H1 (cell line): ENCODE measurements around the gene GPR21. TPM values are rescaled to one million over a fixed set of nuclear protein-coding genes. Genes with fewer than 3 reads are reported as not detected.

Experiments used
- CTCF ChIA-PET: fragments of 300-600 bp; sonication (Branson Sonifier 250); formaldehyde crosslinking; loops from one replicate; lab custom pipeline; 2021; ENCODE audit not compliant: partially characterized antibody; lab: Charles Lee
- POLR2A ChIA-PET: fragments of 300-600 bp; sonication (Branson Sonifier 250); formaldehyde crosslinking; loops from one replicate; lab custom pipeline; 2021; ENCODE audit warnings: inconsistent platforms; ENCODE audit not compliant: partially characterized antibody; lab: Charles Lee
- DNase-seq, 2 experiments: peaks; one replicate each; pipeline versions ENCODE4 v3.0.0 to v3.0.0-alpha.2; 2010 to 2022; ENCODE audit warnings: low spot score in 2 of 2, low read depth in 1 of 2, mixed read lengths in 1 of 2
- FAIRE-seq: peaks from 2 replicates; lab custom pipeline; 2011; peaks lifted over from hg19 to GRCh38; lab: Jason Lieb, UNC
- H2AFZ ChIP-seq: 2 replicates; pipeline ENCODE4 v1.8.1; 2012; ENCODE audit warnings: low read length, inconsistent platforms
- H2AK5ac ChIP-seq: 2 replicates; pipeline ENCODE4 v1.6.1; 2013; ENCODE audit warnings: low read depth, low read length
- H2BK120ac ChIP-seq: replicated peaks from 2 replicates; pipeline ENCODE3; 2013; ENCODE audit warnings: low read depth, low read length, inconsistent platforms
- H2BK12ac ChIP-seq: 2 replicates; pipeline ENCODE4 v1.6.1; 2013; ENCODE audit warnings: low read depth, low read length
- H2BK15ac ChIP-seq: 2 replicates; pipeline ENCODE4 v1.6.1; 2013; ENCODE audit warnings: low read length
- H2BK20ac ChIP-seq: 2 replicates; pipeline ENCODE4 v1.6.1; 2013; ENCODE audit warnings: low read length
- H2BK5ac ChIP-seq: 2 replicates; pipeline ENCODE4 v1.6.1; 2013; ENCODE audit warnings: low read depth, low read length
- H3K14ac ChIP-seq: 2 replicates; pipeline ENCODE4 v1.6.1; 2013; ENCODE audit warnings: inconsistent platforms; ENCODE audit not compliant: insufficient read length
- H3K18ac ChIP-seq: 2 replicates; pipeline ENCODE4 v1.6.1; 2013; ENCODE audit warnings: low read length; ENCODE audit errors: extremely low read depth
- H3K23ac ChIP-seq: 2 replicates; pipeline ENCODE4 v1.6.1; 2013; ENCODE audit warnings: inconsistent platforms; ENCODE audit not compliant: insufficient read length
- H3K23me2 ChIP-seq: 2 replicates; pipeline ENCODE4 v1.6.1; 2013; ENCODE audit warnings: low read depth, low read length
- H3K27ac ChIP-seq: 2 replicates; pipeline ENCODE4 v1.6.1; 2011; ENCODE audit warnings: low read depth, low read length, inconsistent platforms
- H3K27me3 ChIP-seq, 4 experiments: replicated peaks in 1 of 4; 1 replicate in 1 of 4; 2 replicates in 3 of 4; pipeline versions ENCODE4 v1.6.1 to v1.8.1; 2011 to 2013; ENCODE audit warnings: low read length in 3 of 4, mild to moderate bottlenecking in 3 of 4, inconsistent platforms in 2 of 4, mixed read lengths in 2 of 4, moderate library complexity in 1 of 4; ENCODE audit not compliant: control insufficient read depth in 3 of 4, insufficient read depth in 3 of 4; ENCODE audit errors: extremely low read depth in 1 of 4
- H3K36me3 ChIP-seq, 4 experiments: 2 replicates each; pipeline versions ENCODE4 v1.6.1 to v1.8.1; 2011 to 2013; ENCODE audit warnings: mild to moderate bottlenecking in 4 of 4, low read length in 3 of 4, moderate library complexity in 2 of 4, control low read depth in 1 of 4, inconsistent platforms in 1 of 4; ENCODE audit not compliant: insufficient read depth in 4 of 4, control insufficient read depth in 2 of 4
- H3K4ac ChIP-seq: replicated peaks from 2 replicates; pipeline ENCODE3; 2013; ENCODE audit warnings: low read length, low read depth, mixed read lengths, inconsistent platforms; ENCODE audit not compliant: insufficient read length
- H3K4me1 ChIP-seq, 4 experiments: replicated peaks in 1 of 4; 1 replicate in 1 of 4; 2 replicates in 3 of 4; pipeline versions ENCODE4 v1.6.1 to v1.8.1; 2011 to 2013; ENCODE audit warnings: low read length in 3 of 4, inconsistent platforms in 2 of 4, mixed read lengths in 1 of 4; ENCODE audit not compliant: insufficient read depth in 4 of 4, control insufficient read depth in 3 of 4
- H3K4me2 ChIP-seq, 2 experiments: 2 replicates each; pipeline versions ENCODE4 v1.6.1 to v1.8.1; 2011 to 2013; ENCODE audit warnings: low read depth in 2 of 2, low read length in 2 of 2, control low read depth in 1 of 2, inconsistent platforms in 1 of 2, mild to moderate bottlenecking in 1 of 2; ENCODE audit not compliant: insufficient read depth in 1 of 2
- H3K4me3 ChIP-seq, 4 experiments: fragments of 200-600, 300-600 bp in 1 of 4; sonication (generic), shearing (Covaris generic), sonication (Bioruptor Twin) in 1 of 4; 2 replicates each; pipeline versions ENCODE4 v1.5.1 to v1.8.1; 2011 to 2016; ENCODE audit warnings: low read length in 4 of 4, low read depth in 3 of 4, control low read depth in 2 of 4, inconsistent platforms in 2 of 4, mild to moderate bottlenecking in 2 of 4, mixed read lengths in 1 of 4, moderate library complexity in 1 of 4; ENCODE audit not compliant: insufficient read depth in 2 of 4; ENCODE audit errors: extremely low read depth in 1 of 4
- H3K56ac ChIP-seq: replicated peaks from 2 replicates; pipeline ENCODE3; 2013; ENCODE audit warnings: low read depth, mild to moderate bottlenecking, mixed read lengths, low read length, inconsistent platforms; ENCODE audit not compliant: insufficient read length
- H3K79me1 ChIP-seq: 2 replicates; pipeline ENCODE4 v1.6.1; 2013; ENCODE audit warnings: low read depth, low read length, control low read depth
- H3K79me2 ChIP-seq, 2 experiments: 2 replicates each; pipeline versions ENCODE4 v1.6.1 to v1.8.1; 2012 to 2013; ENCODE audit warnings: low read length in 2 of 2, mild to moderate bottlenecking in 2 of 2, inconsistent platforms in 1 of 2; ENCODE audit not compliant: insufficient read depth in 2 of 2, control insufficient read depth in 1 of 2
- H3K9ac ChIP-seq, 4 experiments: replicated peaks in 1 of 4; 1 replicate in 1 of 4; 2 replicates in 3 of 4; pipeline versions ENCODE4 v1.6.1 to v1.8.1; 2011 to 2013; ENCODE audit warnings: low read depth in 3 of 4, low read length in 3 of 4, control low read depth in 2 of 4, mild to moderate bottlenecking in 2 of 4, moderate library complexity in 2 of 4, inconsistent platforms in 1 of 4; ENCODE audit errors: extremely low read depth in 1 of 4
- H3K9me3 ChIP-seq, 2 experiments: 2 replicates each; pipeline versions ENCODE4 v1.6.1 to v1.8.1; 2012 to 2013; ENCODE audit warnings: mild to moderate bottlenecking in 2 of 2, moderate library complexity in 2 of 2, control low read depth in 1 of 2, inconsistent platforms in 1 of 2, low read depth in 1 of 2, low read length in 1 of 2, mixed read lengths in 1 of 2; ENCODE audit not compliant: insufficient read depth in 2 of 2
- H4K20me1 ChIP-seq, 2 experiments: replicated peaks in 1 of 2; 2 replicates each; pipeline versions ENCODE3 to v1.8.1; 2011 to 2013; ENCODE audit warnings: inconsistent platforms in 2 of 2, low read length in 2 of 2, mild to moderate bottlenecking in 1 of 2; ENCODE audit not compliant: insufficient read depth in 2 of 2, control insufficient read depth in 1 of 2
- H4K5ac ChIP-seq: 2 replicates; pipeline ENCODE4 v1.6.1; 2013; ENCODE audit warnings: low read length, low read depth, mixed read lengths, inconsistent platforms; ENCODE audit not compliant: insufficient read length
- H4K8ac ChIP-seq: 2 replicates; pipeline ENCODE4 v1.8.0; 2013; ENCODE audit warnings: mild to moderate bottlenecking, moderate library complexity, low read length, inconsistent platforms; ENCODE audit not compliant: insufficient read depth; ENCODE audit errors: extremely low read depth
- H4K91ac ChIP-seq: replicated peaks from 2 replicates; pipeline ENCODE3; 2013; ENCODE audit warnings: low read length, mixed read lengths, inconsistent platforms; ENCODE audit not compliant: insufficient read length
- BRCA1 ChIP-seq: IDR thresholded peaks from 2 replicates; pipeline ENCODE4 v1.6.1; 2012; ENCODE audit warnings: low read depth, low read length, improper control_type of control experiment
- MAX ChIP-seq: IDR thresholded peaks from 2 replicates; pipeline ENCODE4 v1.6.1; 2012; ENCODE audit warnings: inconsistent platforms
- WGBS, 2 experiments: shearing (Covaris generic) in 1 of 2; methylation state at CpG; one replicate each; pipeline versions ENCODE4 v1.1.6 to v1.1.7; 2013 to 2015; ENCODE audit warnings: low lambda C conversion rate in 2 of 2, mixed read lengths in 2 of 2, inconsistent platforms in 1 of 2, low coverage in 1 of 2, missing lambda C conversion rate in 1 of 2; ENCODE audit not compliant: insufficient replicate concordance in 2 of 2, insufficient coverage in 1 of 2, insufficient read length in 1 of 2; ENCODE audit errors: extremely low coverage in 1 of 2, missing lambda C conversion rate in 1 of 2; 5-methylcytosine and 5-hydroxymethylcytosine counted together
- polyA plus RNA-seq, 7 experiments: library from polyadenylated mRNA; depleted of rRNA in 3 of 7; stranded (reverse) in 5 of 7; unstranded in 2 of 7; fragments of >200 nt in 5 of 7; fragments of 200-250 nt in 2 of 7; gene quantifications; 1 replicate in 5 of 7; 2 replicates in 1 of 7; 4 replicates in 1 of 7; pipeline versions ENCODE4 v1.2.1 to v1.2.3, GENCODE V29; 2011 to 2013; ENCODE audit warnings: missing spikeins in 2 of 7, mixed read lengths in 2 of 7
- total RNA-seq: library from RNA; stranded (reverse); fragmentation: NEBNext Ultra II Directional; extraction: Animal tissue kit (Norgen Biotek cat#: 25700); gene quantifications from 2 replicates; pipeline ENCODE4 v1.2.1, GENCODE V29; 2021

The GPR21 gene
- total and polyA plus RNA-seq, 2 of the 8 experiments (the other 6 are each of a cell fraction or from before 2014, with no cell fraction given), result 0.58 to 0.71 TPM

DNA sequence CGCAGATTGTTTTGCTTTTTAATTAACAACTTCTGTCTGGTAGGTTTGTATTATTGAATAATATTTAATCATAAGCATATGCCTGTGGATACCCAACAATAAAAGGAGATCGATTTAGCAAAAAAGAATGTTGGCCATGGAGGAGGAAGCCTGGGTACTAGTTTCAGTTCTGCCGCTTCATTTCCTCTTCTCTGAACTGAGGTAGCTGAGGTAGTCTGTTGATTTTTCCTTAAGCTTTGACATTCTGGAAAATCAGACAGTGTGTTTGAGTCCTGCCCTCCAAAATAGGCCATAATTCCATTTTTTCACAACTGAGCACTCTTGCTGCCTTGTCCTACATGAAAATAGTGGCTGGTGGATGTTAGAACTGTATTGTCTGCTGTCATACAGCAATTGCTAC lies 6.0 kb upstream of the GPR21 start:
- DNase-seq (no peak), FAIRE-seq (no peak)
- no peak for TF ChIP-seq BRCA1
- no peak for TF ChIP-seq MAX
- Histone ChIP-seq H2BK5ac (no peak overlapping the region), H2BK12ac (no peak overlapping the region), H4K5ac (no peak overlapping the region), H3K23ac (no peak overlapping the region), H2AFZ (no peak overlapping the region), H3K4ac (no peak overlapping the region), H3K9me3 (no peaks in the 10 kb centered on the region), H3K56ac (no peak overlapping the region), H2BK120ac (no peak overlapping the region), H3K23me2 (no peaks in the 10 kb centered on the region), H3K18ac (no peak overlapping the region), H3K4me3 (no peak overlapping the region), H3K27me3 (no peaks in the 10 kb centered on the region), H4K91ac (no peak overlapping the region), H3K9ac (no peak overlapping the region), H4K20me1 (peaks cover 0 to 2% of the 10 kb centered on the region in 2 experiments), H2BK20ac (no peak overlapping the region), H3K36me3 (peaks cover 0 to 13% (median 4%) of the 10 kb centered on the region in 4 experiments; a peak in 3 of 8 replicates), H3K79me2 (no peaks in the 10 kb centered on the region), H2AK5ac (no peak overlapping the region), H3K14ac (no peak overlapping the region), H3K4me1 (no peaks in the 10 kb centered on the region), H3K4me2 (no peak overlapping the region), H3K79me1 (no peaks in the 10 kb centered on the region), H3K27ac (no peak overlapping the region), H2BK15ac (no peak overlapping the region), H4K8ac (no peak overlapping the region)
- ChIA-PET POLR2A (interaction anchor here (1.8 kb wide), 1 partner anchor 9 kb away, joined by 5 read pairs; no protein-coding TSS in a partner anchor), CTCF (no interaction called here)
- WGBS, 2 experiments, result 64% methylated on average over 3 of the region's 3 CpGs; no CpG with 5 or more reads in 1 of the 2 experiments
